ENCODE data around the gene FAM210A. TPM values are rescaled to one million over a fixed set of nuclear protein-coding genes. Genes with fewer than 3 reads are reported as not detected.

The FAM210A gene
- total RNA-seq, 1 experiment from 2014 or later, result 21.0 TPM

GRCh38 chr18:13649397-13650390, 76.7 kb downstream of the FAM210A start:
- DNase-seq (ENCODE audit: low read depth, low spot score) (no peak), ATAC-seq (no peak)
- no TSS peak for BruUV-seq (replicated peaks)
- no peak overlapping the region for H3K4me3 ChIP-seq (ENCODE audit: low read depth in 2 of 2, low read length in 2 of 2)
- CTCF ChIA-PET, result no interaction called here
- POLR2A ChIA-PET, result no interaction called here
- TF ChIP-seq REST (IDR thresholded peaks at IDR 0.05; ENCODE audit: insufficient read depth in 1 of 2, low read depth in 2 of 2, low read length in 1 of 2) (no peak), POLR2AphosphoS5 (IDR thresholded peaks at IDR 0.05; ENCODE audit: low read depth, low read length) (no peak), SIN3A (IDR thresholded peaks at IDR 0.05; ENCODE audit: borderline replicate concordance, insufficient read depth, low read depth, low read length) (no peak)
- no peak overlapping the region for H3K27ac ChIP-seq (ENCODE audit: low read length)
- H3K4me1 ChIP-seq (ENCODE audit: control insufficient read depth, insufficient read depth, low read length), result no peaks in the 10 kb centered on the region
- in situ Hi-C loops (cut with HindIII; ENCODE audit: low pct_unique_long_range_greater_than_20kb, low sequenced_read_pairs) (no loop called here), intact Hi-C loops (cut with micrococcal nuclease; ENCODE audit: unreplicated experiment) (no loop called here)
- no peaks in the 10 kb centered on the region for H3K27me3 ChIP-seq (ENCODE audit: control insufficient read depth, insufficient read depth, low read length)
- H3K36me3 ChIP-seq (ENCODE audit: control insufficient read depth, insufficient read depth, low read length), result no peaks in the 10 kb centered on the region
- H3K9me3 ChIP-seq (ENCODE audit: control insufficient read depth, insufficient read depth, low read depth, low read length), result no peaks in the 10 kb centered on the region

- no TSS peak for BruUV-seq (replicated peaks)
- intact Hi-C loops (cut with micrococcal nuclease; ENCODE audit: unreplicated experiment), result no loop called here
- DNase-seq (ENCODE audit: low read depth, low spot score), result no peak
- Histone ChIP-seq H3K36me3 (ENCODE audit: control insufficient read depth, insufficient read depth, low read length) (no peaks in the 10 kb centered on the region), H3K27ac (ENCODE audit: low read length) (no peak overlapping the region), H3K4me1 (ENCODE audit: control insufficient read depth, insufficient read depth, low read length) (no peaks in the 10 kb centered on the region), H3K27me3 (ENCODE audit: control insufficient read depth, insufficient read depth, low read length) (no peaks in the 10 kb centered on the region), H3K9me3 (ENCODE audit: control insufficient read depth, insufficient read depth, low read depth, low read length) (no peaks in the 10 kb centered on the region), H3K4me3 (ENCODE audit: low read depth in 2 of 2, low read length in 2 of 2) (no peak overlapping the region)
- CTCF ChIA-PET, result no interaction called here
- TF ChIP-seq REST (IDR thresholded peaks at IDR 0.05; ENCODE audit: insufficient read depth in 1 of 2, low read depth in 2 of 2, low read length in 1 of 2) (no peak), CTCF (IDR thresholded peaks at IDR 0.05) (no peak), POLR2AphosphoS5 (IDR thresholded peaks at IDR 0.05; ENCODE audit: low read depth, low read length) (no peak), SIN3A (IDR thresholded peaks at IDR 0.05; ENCODE audit: borderline replicate concordance, insufficient read depth, low read depth, low read length) (no peak), TCF7L2 (IDR thresholded peaks at IDR 0.05; ENCODE audit: low read depth, low read length) (no peak)
- in situ Hi-C loops (cut with HindIII; ENCODE audit: low pct_unique_long_range_greater_than_20kb, low sequenced_read_pairs), result no loop called here
- ATAC-seq, result no peak
- POLR2A ChIA-PET, result no interaction called here
These were observed 78.6 kb downstream of the FAM210A start for GRCh38 chr18:13647761-13648160.
